ENCODE results near the gene ADGRG4.

DNA sequence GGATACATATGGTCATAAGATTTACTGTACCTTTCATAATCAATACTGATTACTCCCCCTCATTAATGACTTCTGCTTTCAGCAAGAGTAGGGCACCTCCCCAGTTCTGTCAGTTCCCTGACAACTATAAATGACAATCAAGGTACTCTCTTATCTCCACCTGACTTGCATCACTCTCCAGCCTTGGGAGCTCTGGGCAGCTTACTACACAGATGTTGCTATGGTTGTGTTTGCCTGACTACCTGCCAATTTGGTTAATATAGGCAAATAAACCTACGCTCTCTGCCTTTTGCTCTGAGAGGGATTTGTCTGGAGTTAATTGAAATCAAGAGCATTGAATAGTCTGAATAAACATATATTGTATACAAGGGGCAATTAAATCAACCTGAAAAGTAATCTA is 26.8 kb upstream of the ADGRG4 start:
- TF ChIP-seq, protein P1, sequence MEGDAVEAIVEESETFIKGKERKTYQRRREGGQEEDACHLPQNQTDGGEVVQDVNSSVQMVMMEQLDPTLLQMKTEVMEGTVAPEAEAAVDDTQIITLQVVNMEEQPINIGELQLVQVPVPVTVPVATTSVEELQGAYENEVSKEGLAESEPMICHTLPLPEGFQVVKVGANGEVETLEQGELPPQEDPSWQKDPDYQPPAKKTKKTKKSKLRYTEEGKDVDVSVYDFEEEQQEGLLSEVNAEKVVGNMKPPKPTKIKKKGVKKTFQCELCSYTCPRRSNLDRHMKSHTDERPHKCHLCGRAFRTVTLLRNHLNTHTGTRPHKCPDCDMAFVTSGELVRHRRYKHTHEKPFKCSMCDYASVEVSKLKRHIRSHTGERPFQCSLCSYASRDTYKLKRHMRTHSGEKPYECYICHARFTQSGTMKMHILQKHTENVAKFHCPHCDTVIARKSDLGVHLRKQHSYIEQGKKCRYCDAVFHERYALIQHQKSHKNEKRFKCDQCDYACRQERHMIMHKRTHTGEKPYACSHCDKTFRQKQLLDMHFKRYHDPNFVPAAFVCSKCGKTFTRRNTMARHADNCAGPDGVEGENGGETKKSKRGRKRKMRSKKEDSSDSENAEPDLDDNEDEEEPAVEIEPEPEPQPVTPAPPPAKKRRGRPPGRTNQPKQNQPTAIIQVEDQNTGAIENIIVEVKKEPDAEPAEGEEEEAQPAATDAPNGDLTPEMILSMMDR (IDR thresholded peaks at IDR 0.05): no peak
- TF ChIP-seq TEAD4 (CRISPR knock-in tag; IDR thresholded peaks at IDR 0.05) (no peak), PRRX2 (CRISPR knock-in tag; IDR thresholded peaks at IDR 0.05) (no peak), ZNF423 (CRISPR knock-in tag; IDR thresholded peaks at IDR 0.05) (no peak), TCF7 (CRISPR knock-in tag; IDR thresholded peaks at IDR 0.05; ENCODE audit: low read depth) (no peak), SMAD3 (CRISPR knock-in tag; IDR thresholded peaks at IDR 0.05; ENCODE audit: borderline replicate concordance) (no peak), JUN (CRISPR knock-in tag; IDR thresholded peaks at IDR 0.05) (no peak), HMGA2 (CRISPR knock-in tag; IDR thresholded peaks at IDR 0.05) (no peak), CREB1 (CRISPR knock-in tag; IDR thresholded peaks at IDR 0.05) (no peak), MLX (CRISPR knock-in tag; IDR thresholded peaks at IDR 0.05) (no peak), PREB (CRISPR knock-in tag; IDR thresholded peaks at IDR 0.05; ENCODE audit: borderline replicate concordance) (no peak)
- TF ChIP-seq, protein P2, sequence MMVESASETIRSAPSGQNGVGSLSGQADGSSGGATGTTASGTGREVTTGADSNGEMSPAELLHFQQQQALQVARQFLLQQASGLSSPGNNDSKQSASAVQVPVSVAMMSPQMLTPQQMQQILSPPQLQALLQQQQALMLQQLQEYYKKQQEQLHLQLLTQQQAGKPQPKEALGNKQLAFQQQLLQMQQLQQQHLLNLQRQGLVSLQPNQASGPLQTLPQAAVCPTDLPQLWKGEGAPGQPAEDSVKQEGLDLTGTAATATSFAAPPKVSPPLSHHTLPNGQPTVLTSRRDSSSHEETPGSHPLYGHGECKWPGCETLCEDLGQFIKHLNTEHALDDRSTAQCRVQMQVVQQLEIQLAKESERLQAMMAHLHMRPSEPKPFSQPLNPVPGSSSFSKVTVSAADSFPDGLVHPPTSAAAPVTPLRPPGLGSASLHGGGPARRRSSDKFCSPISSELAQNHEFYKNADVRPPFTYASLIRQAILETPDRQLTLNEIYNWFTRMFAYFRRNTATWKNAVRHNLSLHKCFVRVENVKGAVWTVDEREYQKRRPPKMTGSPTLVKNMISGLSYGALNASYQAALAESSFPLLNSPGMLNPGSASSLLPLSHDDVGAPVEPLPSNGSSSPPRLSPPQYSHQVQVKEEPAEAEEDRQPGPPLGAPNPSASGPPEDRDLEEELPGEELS (CRISPR knock-in tag; IDR thresholded peaks at IDR 0.05): no peak
- TF ChIP-seq, protein P3, sequence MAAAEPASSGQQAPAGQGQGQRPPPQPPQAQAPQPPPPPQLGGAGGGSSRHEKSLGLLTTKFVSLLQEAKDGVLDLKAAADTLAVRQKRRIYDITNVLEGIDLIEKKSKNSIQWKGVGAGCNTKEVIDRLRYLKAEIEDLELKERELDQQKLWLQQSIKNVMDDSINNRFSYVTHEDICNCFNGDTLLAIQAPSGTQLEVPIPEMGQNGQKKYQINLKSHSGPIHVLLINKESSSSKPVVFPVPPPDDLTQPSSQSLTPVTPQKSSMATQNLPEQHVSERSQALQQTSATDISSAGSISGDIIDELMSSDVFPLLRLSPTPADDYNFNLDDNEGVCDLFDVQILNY (CRISPR knock-in tag; IDR thresholded peaks at IDR 0.05): no peak

Measured in WTC11 (cell line).